Uterus (tissue), 4 donors: ENCODE measurements around the gene SCN10A. TPM values are rescaled to one million over a fixed set of nuclear protein-coding genes. Genes with fewer than 3 reads are reported as not detected.

Source experiments
- DNase-seq, 2 donors: peaks; one replicate each; pipeline ENCODE4 v3.0.0-alpha.2; 2019 to 2020
- H3K27ac ChIP-seq, 2 donors: fragments of 200-600 bp; sonication (generic); 1 replicate in 1 of 2; 2 replicates in 1 of 2; pipeline ENCODE4 v1.5.1; 2016 to 2018
- H3K27me3 ChIP-seq, 2 donors: fragments of 200-600 bp; sonication (generic); one replicate each; pipeline ENCODE4 v1.5.1; 2018 to 2019; ENCODE audit warnings: control low read depth in 1 of 2
- H3K36me3 ChIP-seq, 2 donors: fragments of 200-600 bp; sonication (generic); one replicate each; pipeline ENCODE4 v1.5.1; 2019; ENCODE audit warnings: control low read depth in 1 of 2
- H3K4me1 ChIP-seq, 2 donors: fragments of 200-600 bp; sonication (generic); one replicate each; pipeline ENCODE4 v1.5.1; 2018 to 2019; ENCODE audit warnings: control low read depth in 1 of 2
- H3K4me3 ChIP-seq, 2 donors: fragments of 200-600 bp; sonication (generic); 1 replicate in 1 of 2; 2 replicates in 1 of 2; pipeline ENCODE4 v1.5.1; 2018 to 2019; ENCODE audit warnings: mild to moderate bottlenecking in 1 of 2
- H3K9me3 ChIP-seq, 2 donors: fragments of 200-600 bp; sonication (generic); one replicate each; pipeline ENCODE4 v1.5.1; 2019; ENCODE audit warnings: control low read depth in 1 of 2
- POLR2A ChIP-seq, 2 donors: fragments of 450-650 bp; IDR thresholded peaks; one replicate each; pipeline ENCODE4 v1.6.1; 2016; ENCODE audit warnings: antibody characterized with exemption in 2 of 2, mild to moderate bottlenecking in 1 of 2, moderate library complexity in 1 of 2
- intact Hi-C: fragments of 100-400 bp; cut with DNase I; formaldehyde crosslinking; loops from one replicate; pipeline ENCODE4 v1.15.1; 2023; ENCODE audit warnings: low total_unique reads
- total RNA-seq, 4 donors: library from RNA; depleted of rRNA in 3 of 4; stranded (reverse); fragments of >200 nt in 3 of 4; gene quantifications; one replicate each; pipeline versions ENCODE4 v1.1.0 to v1.2.4, GENCODE V29; 2014 to 2023
- TF ChIP-seq, protein P1 (sequence below), 4 experiments: fragments of 200-600 bp in 2 of 4; fragments of 450-650 bp in 2 of 4; sonication (generic) in 2 of 4; IDR thresholded peaks; one replicate each; pipeline ENCODE4 v1.5.1; 2016 to 2019; ENCODE audit warnings: antibody characterized with exemption in 4 of 4, mild to moderate bottlenecking in 2 of 4, moderate library complexity in 1 of 4
- donor health status: DM: yes; HTN: yes; CAD: no.

The SCN10A gene
- total RNA-seq, 4 donors from 2014 or later: not detected

DNA sequence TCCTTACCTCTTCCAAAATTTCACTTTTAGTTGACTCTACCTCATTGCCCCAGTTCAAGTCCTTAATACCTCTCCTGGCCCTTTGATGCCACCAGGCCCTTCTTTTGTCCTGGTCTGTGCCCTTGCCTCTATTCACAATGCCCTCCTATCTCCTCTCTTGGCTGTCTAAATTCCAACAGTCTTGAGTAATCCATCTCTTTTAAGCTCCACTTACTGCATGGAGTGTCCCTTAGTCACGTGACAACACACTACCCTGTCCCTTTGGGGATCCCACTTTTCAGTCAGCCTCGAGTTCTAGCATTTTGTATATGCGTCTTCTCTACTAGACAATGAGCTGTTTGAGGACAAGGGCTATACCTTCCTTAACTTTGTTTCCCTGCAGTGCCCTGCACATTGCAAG, 113.8 kb downstream of the SCN10A start:
- Histone ChIP-seq H3K4me1 (no peaks in the 10 kb centered on the region), H3K36me3 (no peaks in the 10 kb centered on the region), H3K27me3 (no peaks in the 10 kb centered on the region), H3K9me3 (no peaks in the 10 kb centered on the region), H3K27ac (no peak overlapping the region), H3K4me3 (no peak overlapping the region)
- intact Hi-C loops: no loop called here
- no peak for DNase-seq
- TF ChIP-seq POLR2A (IDR thresholded peaks at IDR 0.05): no peak
- TF ChIP-seq, protein P1, sequence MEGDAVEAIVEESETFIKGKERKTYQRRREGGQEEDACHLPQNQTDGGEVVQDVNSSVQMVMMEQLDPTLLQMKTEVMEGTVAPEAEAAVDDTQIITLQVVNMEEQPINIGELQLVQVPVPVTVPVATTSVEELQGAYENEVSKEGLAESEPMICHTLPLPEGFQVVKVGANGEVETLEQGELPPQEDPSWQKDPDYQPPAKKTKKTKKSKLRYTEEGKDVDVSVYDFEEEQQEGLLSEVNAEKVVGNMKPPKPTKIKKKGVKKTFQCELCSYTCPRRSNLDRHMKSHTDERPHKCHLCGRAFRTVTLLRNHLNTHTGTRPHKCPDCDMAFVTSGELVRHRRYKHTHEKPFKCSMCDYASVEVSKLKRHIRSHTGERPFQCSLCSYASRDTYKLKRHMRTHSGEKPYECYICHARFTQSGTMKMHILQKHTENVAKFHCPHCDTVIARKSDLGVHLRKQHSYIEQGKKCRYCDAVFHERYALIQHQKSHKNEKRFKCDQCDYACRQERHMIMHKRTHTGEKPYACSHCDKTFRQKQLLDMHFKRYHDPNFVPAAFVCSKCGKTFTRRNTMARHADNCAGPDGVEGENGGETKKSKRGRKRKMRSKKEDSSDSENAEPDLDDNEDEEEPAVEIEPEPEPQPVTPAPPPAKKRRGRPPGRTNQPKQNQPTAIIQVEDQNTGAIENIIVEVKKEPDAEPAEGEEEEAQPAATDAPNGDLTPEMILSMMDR (IDR thresholded peaks at IDR 0.05): no peak

DNA sequence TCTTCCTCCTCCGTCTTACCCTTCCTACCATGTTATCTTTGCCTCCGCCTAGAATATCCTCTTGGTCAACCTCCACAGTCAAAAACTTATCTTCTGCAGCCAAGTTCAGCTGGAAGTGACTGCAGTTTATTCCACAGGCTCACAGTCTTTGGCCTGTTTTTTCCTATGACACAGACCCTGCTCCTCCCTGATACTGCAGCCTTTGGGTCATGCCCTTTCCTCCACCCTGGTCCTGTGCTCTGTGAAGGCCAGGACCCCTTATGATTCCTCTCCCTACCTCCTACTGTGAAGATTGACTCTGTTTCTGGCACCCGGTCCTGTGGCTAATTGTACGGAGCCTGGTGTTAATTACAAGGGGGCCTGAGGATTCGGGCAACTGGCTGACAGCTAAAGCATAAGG, 117.3 kb downstream of the SCN10A start:
- Histone ChIP-seq H3K4me1 (no peaks in the 10 kb centered on the region), H3K27me3 (no peaks in the 10 kb centered on the region), H3K36me3 (no peaks in the 10 kb centered on the region), H3K4me3 (no peak overlapping the region), H3K9me3 (no peaks in the 10 kb centered on the region), H3K27ac (no peak overlapping the region)
- intact Hi-C loops: no loop called here
- TF ChIP-seq POLR2A (IDR thresholded peaks at IDR 0.05): no peak
- TF ChIP-seq, protein P1 (IDR thresholded peaks at IDR 0.05): no peak
- no peak for DNase-seq

DNA sequence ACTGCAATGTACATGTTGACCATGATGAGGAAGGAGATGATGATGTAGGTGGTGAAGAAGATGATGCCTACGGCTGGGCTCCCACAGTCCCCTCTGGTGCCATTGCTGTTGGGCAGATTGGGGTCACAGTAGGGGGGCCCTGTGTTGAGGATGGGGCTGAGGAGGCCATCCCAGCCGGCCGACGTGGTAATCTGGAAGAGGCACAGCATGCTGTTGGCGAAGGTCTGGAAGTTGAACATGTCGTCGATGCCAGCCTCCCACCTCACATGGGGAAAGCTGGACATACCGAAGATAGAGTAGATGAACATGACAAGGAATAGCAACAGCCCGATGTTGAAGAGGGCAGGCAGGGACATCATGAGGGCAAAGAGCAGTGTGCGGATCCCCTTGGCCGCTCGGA, 118.0 kb downstream of the SCN10A start:
- H3K9me3 ChIP-seq: no peaks in the 10 kb centered on the region
- no peaks in the 10 kb centered on the region for H3K4me1 ChIP-seq
- H3K36me3 ChIP-seq: no peaks in the 10 kb centered on the region
- intact Hi-C loops: no loop called here
- TF ChIP-seq, protein P1 (IDR thresholded peaks at IDR 0.05): no peak
- no peak for TF ChIP-seq POLR2A (IDR thresholded peaks at IDR 0.05)
- H3K27ac ChIP-seq: no peak overlapping the region
- H3K4me3 ChIP-seq: no peak overlapping the region
- no peaks in the 10 kb centered on the region for H3K27me3 ChIP-seq
- no peak for DNase-seq

DNA sequence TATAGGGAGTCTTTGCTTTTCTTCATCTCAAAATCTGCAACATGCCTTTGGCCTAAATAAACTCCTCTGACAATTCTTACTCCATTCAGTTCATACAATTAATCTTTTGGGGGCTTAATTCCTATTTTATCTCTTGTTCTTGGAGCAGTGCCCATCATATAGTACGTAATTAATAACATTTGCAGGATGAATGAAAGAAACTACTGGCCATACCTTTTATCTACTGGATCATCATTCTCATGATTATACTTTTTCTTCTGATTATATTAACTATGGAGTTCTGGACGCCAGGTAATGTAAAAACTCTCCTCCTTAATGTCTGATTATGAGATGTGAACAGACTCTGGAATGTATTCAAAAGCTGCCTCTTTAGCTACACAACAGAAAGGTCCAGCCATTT, 120.0 kb downstream of the SCN10A start:
- TF ChIP-seq POLR2A (IDR thresholded peaks at IDR 0.05): no peak
- TF ChIP-seq, protein P1 (IDR thresholded peaks at IDR 0.05): no peak
- Histone ChIP-seq H3K27me3 (no peaks in the 10 kb centered on the region), H3K9me3 (no peaks in the 10 kb centered on the region), H3K27ac (no peak overlapping the region), H3K4me1 (no peaks in the 10 kb centered on the region), H3K36me3 (no peaks in the 10 kb centered on the region), H3K4me3 (no peak overlapping the region)
- intact Hi-C loops: no loop called here
- DNase-seq: no peak

DNA sequence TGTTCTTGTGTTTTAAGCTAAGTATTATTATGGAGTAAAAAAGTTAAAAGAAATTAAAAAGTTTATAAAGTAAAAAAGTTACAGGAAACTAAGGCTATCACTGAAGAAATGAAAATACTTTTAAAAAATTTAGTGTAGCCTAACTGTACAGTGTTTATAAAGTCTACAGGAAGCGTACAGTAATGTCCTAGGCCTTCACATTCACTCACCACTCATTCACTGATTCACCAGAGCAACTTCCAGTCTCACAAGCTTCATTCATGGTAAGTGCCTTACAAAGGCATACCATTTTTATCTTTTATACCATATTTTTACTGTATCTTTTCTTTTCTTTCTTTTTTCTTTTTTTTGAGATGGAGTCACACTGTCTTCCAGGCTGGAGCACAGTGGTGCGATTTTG, 125.8 kb downstream of the SCN10A start:
- Histone ChIP-seq H3K27me3 (no peaks in the 10 kb centered on the region), H3K4me1 (no peaks in the 10 kb centered on the region), H3K27ac (no peak overlapping the region), H3K36me3 (no peaks in the 10 kb centered on the region), H3K9me3 (no peaks in the 10 kb centered on the region), H3K4me3 (no peak overlapping the region)
- intact Hi-C loops: no loop called here
- TF ChIP-seq POLR2A (IDR thresholded peaks at IDR 0.05): no peak
- TF ChIP-seq, protein P1 (IDR thresholded peaks at IDR 0.05): no peak
- no peak for DNase-seq
